ENCODE results near the gene CASP9. TPM values are rescaled to one million over a fixed set of nuclear protein-coding genes. Genes with fewer than 3 reads are reported as not detected.
"Not testable (repeated sequence)": the region's sequence is repeated elsewhere in the genome, so short reads cannot be mapped to it uniquely, and the experiment has no call there.

Gene CASP9
- polyA plus RNA-seq, 3 donors, result 12.7 to 22.0 (median 14.5) TPM

DNA sequence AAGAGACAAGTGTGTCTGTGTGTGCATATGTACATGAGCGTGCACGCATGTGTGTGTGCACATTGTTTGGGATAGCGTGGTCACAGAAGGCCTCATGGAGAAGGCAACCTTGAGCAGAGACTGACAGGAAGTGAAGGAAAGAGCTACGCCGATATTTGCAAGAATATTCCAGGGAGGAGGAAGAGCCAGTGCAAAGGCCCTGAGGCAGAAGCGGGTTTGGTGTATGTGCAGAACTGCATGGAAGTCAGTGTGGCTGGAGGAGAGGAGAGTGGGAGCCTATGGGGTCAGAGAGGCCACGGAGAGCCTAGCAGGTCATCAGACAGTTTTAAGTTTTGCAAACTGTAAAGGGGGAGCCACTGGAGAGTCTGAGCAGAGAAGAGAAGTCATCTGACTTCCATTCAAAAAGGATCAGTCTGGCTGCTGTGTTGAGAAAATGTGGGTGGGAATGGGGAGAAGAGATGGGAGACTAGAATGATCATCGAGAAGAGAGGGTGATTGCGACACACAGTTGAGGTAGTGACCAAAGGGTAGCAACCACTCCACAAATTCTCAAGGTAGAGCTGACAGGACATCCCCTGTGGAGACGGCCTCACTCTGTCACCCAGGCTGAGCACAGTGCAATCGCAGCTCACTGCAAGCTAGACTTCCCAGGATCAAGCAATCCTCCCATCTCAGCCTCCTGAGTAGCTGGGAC lies 44.2 kb downstream of the CASP9 start:
- H3K27ac ChIP-seq (ENCODE audit: low read depth, low read length), result no peak overlapping the region
- 48 to 92% (median 91%) methylated on average over 11 of the region's 11 CpGs for WGBS, 3 donors

DNA sequence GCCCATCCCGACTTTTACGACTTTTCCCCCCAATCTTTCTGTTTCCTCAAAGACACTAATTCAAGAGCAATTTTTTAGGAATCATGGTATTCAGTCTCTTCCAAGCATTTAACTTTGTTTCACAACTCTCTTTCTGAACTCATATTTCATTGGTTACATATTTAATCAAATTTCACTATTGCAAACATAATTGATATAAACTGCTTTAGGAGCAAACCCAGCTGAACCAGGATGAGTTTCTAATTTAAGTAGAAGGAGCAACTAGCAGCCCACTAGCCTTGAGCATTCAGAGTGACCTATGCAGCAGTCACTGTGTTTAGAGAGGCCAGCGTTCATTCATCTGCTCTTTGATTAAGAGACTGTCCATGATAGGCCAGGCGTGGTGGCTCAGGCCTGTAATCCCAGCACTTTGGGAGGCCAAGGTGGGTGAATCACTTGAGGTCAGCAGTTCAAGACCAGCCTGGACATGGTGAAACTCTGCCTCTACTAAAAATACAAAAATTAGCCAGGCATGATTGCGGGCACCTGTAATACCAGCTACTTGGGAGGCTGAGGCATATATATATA lies 46.3 kb downstream of the CASP9 start:
- no peak overlapping the region for H3K27ac ChIP-seq (ENCODE audit: low read depth, low read length)
- WGBS, 3 donors, result 39 to 94% (median 90%) methylated on average over 5 of the region's 5 CpGs

DNA sequence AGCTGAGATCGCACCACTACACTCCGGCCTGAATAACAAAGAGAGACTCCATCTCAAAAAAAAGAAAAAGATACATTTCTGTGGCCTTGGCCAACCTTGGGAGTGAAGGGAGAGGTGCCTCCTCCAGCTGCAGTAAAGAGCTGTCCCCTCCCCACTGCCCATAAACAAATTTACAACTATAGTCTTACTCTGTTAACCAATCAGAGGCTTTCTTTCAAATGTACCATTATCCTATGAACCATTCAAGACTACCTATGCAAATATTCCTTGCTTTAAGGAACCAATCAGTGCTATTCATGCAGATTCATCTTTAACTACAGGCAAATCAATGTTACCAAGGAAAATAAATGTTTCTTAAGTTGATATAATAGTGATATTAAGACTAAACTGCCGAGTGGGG lies 47.1 kb downstream of the CASP9 start:
- 35 to 97% (median 93%) methylated on average over 3 of the region's 3 CpGs for WGBS, 3 donors
- no peak overlapping the region for H3K27ac ChIP-seq (ENCODE audit: low read depth, low read length)

DNA sequence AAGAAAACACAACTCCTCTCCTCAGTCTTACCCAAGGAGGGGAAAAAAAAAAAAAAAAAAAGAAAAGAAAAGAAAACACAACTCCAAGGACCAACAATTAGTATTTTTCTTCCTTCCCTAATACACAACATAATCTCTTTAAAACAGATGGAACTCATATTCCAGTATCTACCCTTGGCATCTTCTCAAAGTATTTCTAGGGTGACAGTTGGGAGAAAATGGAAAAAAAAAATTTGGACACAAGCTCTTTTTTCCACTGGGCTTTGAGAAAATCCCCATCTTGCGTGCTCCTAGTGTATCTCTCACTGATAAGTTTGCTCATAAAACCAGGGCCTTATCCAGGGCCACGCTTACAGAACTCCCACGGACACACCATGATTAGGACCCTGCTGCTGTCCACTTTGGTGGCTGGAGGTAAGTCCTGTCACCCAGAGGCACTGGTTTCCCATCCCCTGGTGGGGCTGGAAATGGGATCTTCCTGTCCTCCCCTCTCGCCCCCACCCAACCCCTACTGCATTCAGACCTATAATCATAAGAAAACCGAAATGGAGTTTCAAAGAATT lies 48.2 kb downstream of the CASP9 start, which contains the start of gene CELA2B:
Gene CELA2B, plus strand, starts transcription at position 353 of the 563 bp plus-strand sequence. Its CDS starts 22 bp downstream, at position 375.
- H3K27ac ChIP-seq (ENCODE audit: low read depth, low read length), result no peak within 1 kb of the TSS
- 36 to 76% (median 75%) methylated on average over 5 of the region's 5 CpGs for WGBS, 3 donors

DNA sequence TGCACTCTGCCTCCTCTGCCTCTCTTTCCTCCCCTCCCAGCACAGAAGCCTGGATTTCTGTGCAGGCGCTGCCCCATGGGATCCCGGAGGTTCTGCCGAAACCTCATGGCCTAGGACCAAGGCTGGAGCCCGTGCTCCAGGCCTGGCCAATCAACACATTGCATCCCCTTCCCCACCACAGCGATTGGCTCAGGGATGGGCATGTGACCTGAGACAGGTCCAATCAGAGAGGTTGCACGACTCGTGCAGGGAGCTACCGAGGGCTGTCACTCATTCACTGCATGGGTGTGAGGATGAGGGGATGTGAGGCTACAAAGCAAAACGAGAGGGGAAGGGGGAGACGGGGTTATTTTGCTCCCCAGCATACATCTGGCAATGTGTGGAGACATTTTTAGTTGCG lies 51.4 kb downstream of the CASP9 start:
- H3K27ac ChIP-seq (ENCODE audit: low read depth, low read length), result no peak overlapping the region
- 50 to 86% (median 85%) methylated on average over 11 of the region's 11 CpGs for WGBS, 3 donors

DNA sequence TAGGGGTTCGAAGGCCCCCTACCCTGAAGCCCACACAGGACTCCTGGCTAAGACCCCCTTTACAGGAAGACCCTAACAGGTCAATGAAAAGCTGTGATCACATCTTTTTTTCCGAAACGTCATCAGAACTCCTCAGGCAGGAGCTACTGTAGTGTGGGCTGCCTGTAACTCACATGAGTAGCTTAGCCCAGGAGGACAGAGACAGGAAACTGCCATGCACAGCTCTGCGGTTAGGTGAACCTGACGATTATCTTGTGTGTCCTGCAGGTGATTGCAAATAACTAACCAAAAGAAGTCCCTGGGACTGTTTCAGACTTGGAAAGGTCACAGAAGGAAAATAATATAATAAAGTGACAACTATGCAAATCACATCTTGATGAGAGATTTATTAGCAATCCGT lies 52.3 kb downstream of the CASP9 start:
- not testable (repeated sequence) for H3K27ac ChIP-seq (ENCODE audit: low read depth, low read length)
- 39 to 84% (median 82%) methylated on average over 6 of the region's 6 CpGs for WGBS, 3 donors

DNA sequence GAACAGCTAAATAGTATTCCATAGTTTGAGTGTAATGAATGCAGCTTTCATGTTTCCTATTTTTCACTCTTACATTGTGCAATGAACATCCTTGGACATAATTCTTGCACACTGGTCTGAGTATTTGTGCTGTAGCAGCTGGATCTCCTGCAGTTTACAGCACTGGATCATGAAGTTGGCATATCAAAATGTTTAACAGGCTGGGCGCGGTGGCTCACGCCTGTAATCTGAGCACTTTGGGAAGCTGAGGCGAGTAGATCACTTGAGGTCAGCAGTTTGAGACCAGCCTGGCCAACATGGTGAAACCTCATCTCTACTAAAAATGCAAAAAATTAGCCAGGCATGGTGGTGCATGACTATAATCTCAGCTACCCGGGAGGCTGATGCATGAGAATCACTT lies 52.9 kb downstream of the CASP9 start:
- 45 to 95% (median 94%) methylated on average over 5 of the region's 5 CpGs for WGBS, 3 donors
- H3K27ac ChIP-seq (ENCODE audit: low read depth, low read length), result not testable (repeated sequence)

DNA sequence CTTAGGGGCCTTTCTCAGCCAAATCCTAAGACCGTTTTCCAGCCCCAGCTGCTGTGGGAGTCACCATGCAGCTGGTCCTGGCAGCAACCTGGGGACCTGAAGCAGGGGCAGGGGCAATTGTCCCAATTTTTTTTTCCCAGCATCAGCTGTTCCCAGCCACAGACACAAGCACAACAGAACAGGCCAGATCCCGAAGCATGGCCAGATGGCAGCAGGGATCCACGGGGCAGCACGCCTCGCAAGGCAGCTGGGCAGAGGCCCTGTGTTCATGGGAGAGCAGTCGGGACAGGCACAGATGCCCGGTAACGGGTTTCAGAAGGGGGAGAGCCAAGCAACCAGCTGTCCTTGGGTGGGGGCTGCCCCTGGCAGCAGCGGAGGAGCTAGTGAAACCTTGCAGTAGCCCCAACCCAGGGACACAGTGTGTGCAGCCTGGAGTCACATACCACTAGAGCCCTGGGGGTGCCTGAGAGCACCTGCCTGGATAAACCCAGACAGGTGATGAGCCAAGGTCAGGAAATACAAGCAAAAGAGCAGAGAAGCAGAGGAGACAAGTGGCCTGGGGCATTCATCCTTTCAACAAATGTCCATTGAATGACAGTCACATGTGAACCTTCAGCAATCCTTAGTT lies 54.1 kb downstream of the CASP9 start:
- not testable (repeated sequence) for H3K27ac ChIP-seq (ENCODE audit: low read depth, low read length)
- 38 to 90% (median 82%) methylated on average over 9 of the region's 9 CpGs for WGBS, 3 donors

DNA sequence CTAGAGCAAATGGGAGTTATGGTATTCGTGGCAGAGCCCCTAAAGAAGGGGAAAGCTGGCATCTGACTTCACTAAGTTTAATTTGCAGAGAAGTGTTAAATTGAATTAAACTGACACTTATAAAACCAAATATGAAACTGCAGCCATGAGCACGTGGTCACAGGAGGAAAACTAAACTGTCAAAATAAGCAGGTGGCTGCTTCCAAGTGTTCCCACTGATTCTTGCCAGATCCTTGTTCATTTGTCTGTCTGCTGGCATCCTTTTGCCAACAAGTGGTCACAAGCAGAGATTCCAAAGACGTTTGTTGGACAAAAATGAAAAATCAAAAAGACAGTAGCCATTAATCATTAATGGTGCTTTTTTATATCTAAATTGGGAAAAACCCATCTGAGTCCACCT lies 54.7 kb downstream of the CASP9 start:
- no peak overlapping the region for H3K27ac ChIP-seq (ENCODE audit: low read depth, low read length)
- 29 to 62% (median 52%) methylated on average over 3 of the region's 3 CpGs for WGBS, 3 donors

DNA sequence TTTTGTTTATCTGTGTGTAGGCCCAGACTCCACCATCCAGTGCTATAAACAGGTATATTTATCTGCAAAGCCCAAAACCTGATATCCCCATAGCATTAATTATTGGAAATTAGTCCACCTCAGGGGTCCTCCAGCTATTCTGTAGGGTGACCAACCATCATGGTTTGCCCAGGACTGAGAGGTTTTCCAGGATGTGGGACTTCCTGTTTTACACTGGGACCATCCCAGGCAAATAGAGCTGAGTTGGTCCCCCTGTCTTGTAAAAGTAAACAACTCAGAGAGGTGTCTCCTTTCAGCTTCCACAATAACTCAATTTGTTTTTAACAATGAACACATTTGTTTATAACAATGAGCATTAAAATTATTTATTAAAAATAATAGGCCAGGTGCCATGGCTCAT lies 55.9 kb downstream of the CASP9 start:
- H3K27ac ChIP-seq (ENCODE audit: low read depth, low read length), result no peak overlapping the region

DNA sequence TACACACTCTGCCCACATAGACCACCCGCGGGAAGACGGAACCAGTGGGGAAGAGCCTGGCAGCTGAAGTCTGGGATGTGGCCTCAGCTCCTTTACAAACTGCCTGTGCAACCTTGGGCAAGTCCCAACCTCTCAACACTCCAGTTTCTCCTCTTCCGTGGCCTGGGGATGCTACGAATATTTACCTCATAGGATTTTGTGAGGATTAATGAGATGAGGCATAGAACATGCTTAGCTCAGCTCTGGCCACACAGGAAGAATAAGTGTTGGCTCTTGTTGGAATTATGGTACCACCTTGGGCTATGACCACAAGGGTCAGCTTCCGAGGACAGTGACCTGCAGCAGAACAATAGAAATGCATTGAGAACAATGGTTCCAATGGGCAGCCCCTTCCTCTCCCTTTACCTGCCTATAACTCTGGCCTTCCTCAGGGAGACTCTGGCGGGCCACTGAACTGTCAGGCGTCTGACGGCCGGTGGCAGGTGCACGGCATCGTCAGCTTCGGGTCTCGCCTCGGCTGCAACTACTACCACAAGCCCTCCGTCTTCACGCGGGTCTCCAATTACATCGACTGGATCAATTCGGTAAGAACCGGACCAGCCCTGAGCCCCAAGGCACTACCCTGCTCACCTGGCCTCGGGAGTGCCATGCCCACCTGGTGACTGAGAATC lies 56.9 kb downstream of the CASP9 start:
- 75 to 96% (median 92%) methylated on average over 21 to 22 of the region's 22 CpGs for WGBS, 3 donors
- H3K27ac ChIP-seq (ENCODE audit: low read depth, low read length), result not testable (repeated sequence)

DNA sequence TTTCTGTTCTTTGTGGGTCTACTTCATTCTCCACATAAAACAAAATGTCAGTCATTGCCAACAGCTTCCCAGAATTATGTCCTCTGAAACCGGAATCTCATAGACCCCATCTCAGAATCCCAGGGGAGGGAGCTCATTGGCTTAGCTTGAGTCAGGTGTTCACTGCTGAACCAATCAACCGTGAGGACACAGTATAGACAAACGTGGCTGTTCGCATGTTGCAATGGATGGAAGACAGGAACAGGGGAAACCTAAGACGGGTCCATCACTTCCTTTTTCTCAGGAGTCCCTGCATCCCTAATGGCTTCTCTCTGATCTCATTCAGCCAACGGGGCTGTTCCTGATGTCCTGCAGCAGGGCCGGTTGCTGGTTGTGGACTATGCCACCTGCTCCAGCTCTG lies 58.3 kb downstream of the CASP9 start:
- 58 to 72% (median 68%) methylated on average over 7 of the region's 7 CpGs for WGBS, 3 donors
- H3K27ac ChIP-seq (ENCODE audit: low read depth, low read length), result no peak overlapping the region

DNA sequence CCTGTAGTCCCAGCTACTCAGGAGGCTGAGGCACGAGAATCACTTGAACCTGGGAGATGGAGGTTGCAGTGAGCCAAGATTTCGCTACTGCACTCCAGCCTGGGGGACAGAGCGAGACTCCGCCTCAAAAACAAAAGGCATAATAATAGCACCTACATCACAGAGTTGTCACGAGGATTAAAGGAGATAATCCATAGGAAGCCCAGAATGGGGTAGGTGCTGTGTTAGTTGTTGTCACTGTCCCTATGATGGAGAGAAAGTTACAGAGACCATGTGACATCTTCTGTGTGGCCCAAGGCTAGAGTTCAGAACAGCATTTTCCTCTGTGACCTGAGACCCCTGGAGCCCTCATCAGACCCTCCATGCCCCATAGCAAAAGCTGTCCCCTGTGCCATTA lies 60.1 kb downstream of the CASP9 start:
- not testable (repeated sequence) for H3K27ac ChIP-seq (ENCODE audit: low read depth, low read length)
- WGBS, 3 donors, result 70 to 93% (median 92%) methylated on average over 5 of the region's 5 CpGs

DNA sequence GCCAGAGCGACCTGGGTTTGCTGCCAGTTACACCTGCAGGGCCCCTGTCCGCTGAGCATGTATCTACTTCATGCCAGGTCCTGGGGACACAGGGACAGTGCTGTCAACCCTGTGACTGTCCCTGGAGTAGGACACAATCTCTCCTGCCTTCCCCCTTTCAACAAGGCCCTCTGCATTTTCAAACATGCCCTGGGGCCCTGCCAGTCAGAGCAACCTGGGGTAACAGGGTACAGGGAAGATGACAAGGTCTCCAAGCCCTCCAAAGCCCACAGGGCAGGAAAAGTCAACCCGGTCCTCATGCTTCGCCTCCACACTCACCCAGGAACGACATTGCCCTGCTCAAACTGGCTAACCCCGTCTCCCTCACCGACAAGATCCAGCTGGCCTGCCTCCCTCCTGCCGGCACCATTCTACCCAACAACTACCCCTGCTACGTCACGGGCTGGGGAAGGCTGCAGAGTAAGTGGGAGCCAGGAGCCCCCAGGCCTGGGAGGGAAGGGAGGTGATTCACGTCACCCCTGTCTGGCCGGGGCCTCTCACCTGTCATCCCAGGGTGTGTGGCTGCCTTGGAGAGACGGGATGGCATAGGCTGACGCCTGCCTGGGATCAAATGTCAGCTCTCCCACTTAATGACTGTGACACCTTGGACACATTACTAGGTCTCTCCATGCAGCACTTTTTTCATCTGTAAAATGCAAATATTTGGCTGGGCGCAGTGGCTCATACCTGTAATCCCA lies 60.8 kb downstream of the CASP9 start:
- H3K27ac ChIP-seq (ENCODE audit: low read depth, low read length), result not testable (repeated sequence)
- 45 to 86% (median 85%) methylated on average over 11 to 14 of the region's 15 CpGs for WGBS, 3 donors

DNA sequence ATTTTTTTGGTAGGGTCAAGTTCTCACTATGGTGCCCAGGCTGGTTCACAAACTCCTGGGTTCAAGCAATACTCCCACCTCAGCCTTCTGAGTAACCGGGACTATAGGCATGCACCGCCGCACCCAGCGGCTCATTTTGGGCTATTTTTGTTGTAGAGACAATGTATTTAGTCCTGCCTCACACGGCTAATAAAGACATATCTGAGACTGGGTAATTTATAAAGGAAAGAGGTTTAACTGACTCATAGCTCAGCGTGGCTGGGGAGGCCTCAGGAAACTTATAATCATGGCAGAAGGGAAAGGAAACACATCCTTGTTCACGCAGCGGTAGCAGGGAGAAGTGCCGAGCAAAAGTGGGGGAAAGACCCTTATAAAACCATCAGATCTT lies 63.3 kb downstream of the CASP9 start:
- 72 to 79% (median 78%) methylated on average over 9 of the region's 9 CpGs for WGBS, 3 donors

DNA sequence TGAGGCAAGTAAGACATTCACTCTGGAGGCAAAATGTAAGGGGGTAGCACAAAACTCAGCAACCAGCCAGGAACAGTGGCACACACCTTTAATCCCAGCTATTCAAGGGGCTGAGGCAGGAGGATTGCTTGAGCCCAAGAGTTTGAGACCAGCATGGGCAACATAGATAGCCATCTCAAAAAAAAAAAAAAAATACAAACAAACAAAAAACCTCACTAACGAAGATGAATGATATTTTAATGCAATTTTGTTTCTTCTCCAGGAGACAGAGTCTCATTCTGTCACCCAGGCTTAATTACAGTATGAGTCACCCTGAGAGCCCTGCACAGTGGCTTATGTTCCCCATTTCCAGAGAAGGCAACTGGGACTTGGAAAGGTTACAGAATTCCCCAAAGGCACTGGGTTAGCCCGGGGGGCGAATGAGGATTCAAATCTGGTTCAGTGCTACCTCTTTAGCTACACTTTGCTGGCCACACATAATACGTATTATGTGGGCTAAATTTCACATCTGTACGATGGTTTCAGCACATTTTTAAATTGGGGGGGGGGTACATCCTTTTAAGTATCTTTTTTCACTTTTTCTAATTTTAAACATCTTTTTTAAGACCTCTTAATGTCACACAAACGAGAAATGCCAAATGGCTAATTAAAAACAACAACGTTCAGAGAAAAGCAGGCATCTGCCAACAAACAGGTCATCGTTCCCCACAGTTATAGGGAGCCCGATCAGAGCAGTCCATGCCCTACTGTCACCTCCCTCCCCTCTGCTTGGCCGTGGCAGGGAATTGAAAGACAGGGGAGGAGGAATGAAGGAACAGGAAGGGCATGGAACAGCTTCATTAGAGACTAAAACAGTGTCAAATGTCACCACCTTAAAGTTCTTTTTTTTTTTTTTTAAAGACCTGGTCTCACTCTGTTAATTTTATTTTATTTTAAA lies 64.0 kb downstream of the CASP9 start:
- WGBS, 3 donors, result 32 to 59% (median 56%) methylated on average over 10 of the region's 10 CpGs
- H3K27ac ChIP-seq (ENCODE audit: low read depth, low read length), result no peak overlapping the region

More for the DNA sequence above, 63.3 kb downstream of the CASP9 start:
- no peak overlapping the region for H3K27ac ChIP-seq (ENCODE audit: low read depth, low read length)

DNA sequence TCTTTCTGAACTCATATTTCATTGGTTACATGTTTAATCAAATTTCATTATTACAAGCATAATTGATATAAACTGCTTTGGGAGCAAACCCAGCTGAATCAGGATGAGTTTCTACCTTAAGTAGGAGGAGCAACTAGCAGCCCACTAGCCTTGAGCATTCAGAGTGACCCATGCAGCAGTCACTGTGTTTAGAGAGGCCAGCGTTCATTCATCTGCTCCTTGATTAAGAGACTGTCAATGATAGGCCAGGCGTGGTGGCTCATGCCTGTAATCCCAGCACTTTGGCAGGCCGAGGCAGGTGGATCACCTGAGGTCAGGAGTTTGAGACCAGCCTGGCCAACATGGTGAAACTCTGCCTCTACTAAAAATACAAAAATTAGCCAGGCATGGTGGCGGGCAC lies 65.6 kb downstream of the CASP9 start:
- not testable (repeated sequence) for H3K27ac ChIP-seq (ENCODE audit: low read depth, low read length)
- WGBS, 3 donors, result 36 to 88% (median 83%) methylated on average over 4 of the region's 4 CpGs

Measured in adipose tissue (tissue), 3 donors.